Left ventricle myocardium inferior (tissue), 1 donor: ENCODE data around the gene MAPK7. TPM values are rescaled to one million over a fixed set of nuclear protein-coding genes. Genes with fewer than 3 reads are reported as not detected.

Experiments
- DNase-seq: peaks from one replicate; pipeline ENCODE4 v3.0.0-alpha.2; 2020
- H3K27ac ChIP-seq: fragments of 200-600 bp; replicated peaks from 2 replicates; pipeline ENCODE4 v1.8.0; 2021
- H3K27me3 ChIP-seq: fragments of 200-600 bp; 2 replicates; pipeline ENCODE4 v1.8.0; 2021; ENCODE audit warnings: low read depth
- H3K36me3 ChIP-seq: fragments of 200-600 bp; 2 replicates; pipeline ENCODE4 v1.8.0; 2021
- H3K4me1 ChIP-seq: fragments of 200-600 bp; 2 replicates; pipeline ENCODE4 v1.8.0; 2021
- H3K4me3 ChIP-seq: fragments of 200-600 bp; 2 replicates; pipeline ENCODE4 v1.8.0; 2021; ENCODE audit warnings: mild to moderate bottlenecking, moderate library complexity
- H3K9me3 ChIP-seq: fragments of 200-600 bp; replicated peaks from 2 replicates; pipeline ENCODE4 v1.8.0; 2021
- CTCF ChIP-seq: fragments of 200-600 bp; IDR thresholded peaks from 2 replicates; pipeline ENCODE4 v1.8.0; 2021; ENCODE audit warnings: antibody characterized with exemption, mild to moderate bottlenecking, borderline replicate concordance
- intact Hi-C: fragments of 100-400 bp; cut with micrococcal nuclease; formaldehyde crosslinking; loops from one replicate; pipeline ENCODE4 v1.11.0; 2022
- total RNA-seq: library from RNA; stranded (reverse); fragmentation: NEBNext Ultra II Directional; extraction: Animal tissue kit (Norgen Biotek cat#: 25700); gene quantifications from one replicate; pipeline ENCODE4 v1.2.1, GENCODE V29; 2021
- donor health status: DM: no; HTN: yes; CAD: no; lungs with severe emphysema.

MAPK7 gene
- total RNA-seq, 1 donor from 2014 or later = 11.4 TPM

GRCh38 chr17:19362277-19363113 lies 15.8 kb upstream of the MAPK7 start, which contains the start of gene B9D1:
Gene B9D1, minus strand, starts transcription at chr17:19362723. Its CDS starts 154 bp downstream, at chr17:19362569.
- Histone ChIP-seq H3K9me3 (no peaks in the 10 kb centered on the region), H3K4me1 (peaks cover 18% of the 10 kb centered on the region), H3K27me3 (no peaks in the 10 kb centered on the region), H3K4me3 (peak within 1 kb of the TSS; percentile 96), H3K27ac (peak within 1 kb of the TSS; percentile 89), H3K36me3 (no peaks in the 10 kb centered on the region)
- DNase-seq = peak; percentile 90
- intact Hi-C loops = loop anchor here (2.0 kb wide), 1 partner anchor 84 kb away; no protein-coding TSS in a partner anchor
- peak; percentile 98 for TF ChIP-seq CTCF

GRCh38 chr17:19363114-19363438 lies 15.2 kb upstream of the MAPK7 start:
- no peaks in the 10 kb centered on the region for H3K36me3 ChIP-seq
- H3K4me3 ChIP-seq = peak overlapping the region; percentile 96
- no peaks in the 10 kb centered on the region for H3K9me3 ChIP-seq
- TF ChIP-seq CTCF = peak; percentile 6
- peaks cover 18% of the 10 kb centered on the region for H3K4me1 ChIP-seq
- intact Hi-C loops = loop anchor here (2.0 kb wide), 1 partner anchor 84 kb away; no protein-coding TSS in a partner anchor
- no peaks in the 10 kb centered on the region for H3K27me3 ChIP-seq
- DNase-seq = no peak
- H3K27ac ChIP-seq = peak overlapping the region; percentile 89

GRCh38 chr17:19363460-19364035 lies 14.8 kb upstream of the MAPK7 start:
- TF ChIP-seq CTCF = no peak
- no peaks in the 10 kb centered on the region for H3K9me3 ChIP-seq
- no peak for DNase-seq
- intact Hi-C loops = loop anchor here (2.0 kb wide), 1 partner anchor 83 kb away; no protein-coding TSS in a partner anchor
- no peaks in the 10 kb centered on the region for H3K27me3 ChIP-seq
- peaks cover 18% of the 10 kb centered on the region for H3K4me1 ChIP-seq
- H3K27ac ChIP-seq = no peak overlapping the region
- H3K4me3 ChIP-seq = no peak overlapping the region
- H3K36me3 ChIP-seq = no peaks in the 10 kb centered on the region

- intact Hi-C loops = no loop called here
- peaks cover 29% of the 10 kb centered on the region for H3K4me1 ChIP-seq
- no peak for TF ChIP-seq CTCF
- no peaks in the 10 kb centered on the region for H3K36me3 ChIP-seq
- H3K27ac ChIP-seq = no peak overlapping the region
- H3K27me3 ChIP-seq = no peaks in the 10 kb centered on the region
- no peak for DNase-seq
- H3K4me3 ChIP-seq = no peak overlapping the region
- no peaks in the 10 kb centered on the region for H3K9me3 ChIP-seq
These were observed 13.4 kb upstream of the MAPK7 start for GRCh38 chr17:19364699-19365498.

- Histone ChIP-seq H3K36me3 (no peaks in the 10 kb centered on the region), H3K27ac (no peak overlapping the region), H3K4me1 (peaks cover 35% of the 10 kb centered on the region), H3K27me3 (no peaks in the 10 kb centered on the region), H3K9me3 (no peaks in the 10 kb centered on the region), H3K4me3 (no peak overlapping the region)
- no peak for TF ChIP-seq CTCF
- no peak for DNase-seq
- intact Hi-C loops = no loop called here
These were observed 12.8 kb upstream of the MAPK7 start for GRCh38 chr17:19365499-19365817.
